Pancreas (tissue), 10 donors: Measurements from ENCODE around the gene PPP1R14B. TPM values are rescaled to one million over a fixed set of nuclear protein-coding genes. Genes with fewer than 3 reads are reported as not detected.
A peak's percentile ranks its signal among the peaks of the same experiment; 100 is the strongest.

Experiments used
- ATAC-seq, 4 donors: fragments of 200-7000 bp; cut with Tn5 transposase; one replicate each; pipeline versions ENCODE4 v1.8.0 to v1.9.1; 2020; ENCODE audit warnings: mild to moderate bottlenecking in 4 of 4, moderate library complexity in 4 of 4
- DNase-seq, 6 donors: peaks; one replicate each; pipeline ENCODE4 v3.0.0-alpha.2; 2020
- FAIRE-seq: peaks from 2 replicates; lab custom pipeline; 2012; peaks lifted over from hg19 to GRCh38; lab: Jason Lieb, UNC
- H3K27ac ChIP-seq, 4 donors: fragments of 200-600 bp; sonication (generic); 1 replicate in 3 of 4; 2 replicates in 1 of 4; pipeline versions ENCODE4 v1.5.0 to v1.8.0; 2020
- H3K27me3 ChIP-seq, 4 donors: fragments of 200-600 bp; one replicate each; pipeline ENCODE4 v1.8.0; 2021
- H3K36me3 ChIP-seq, 3 donors: fragments of 200-600 bp; sonication (generic) in 1 of 3; one replicate each; pipeline versions ENCODE4 v1.5.0 to v1.8.0; 2020 to 2021
- H3K4me1 ChIP-seq, 3 donors: fragments of 200-600 bp; one replicate each; pipeline ENCODE4 v1.8.0; 2021
- H3K4me3 ChIP-seq, 4 donors: fragments of 200-600 bp; sonication (generic) in 2 of 4; one replicate each; pipeline versions ENCODE4 v1.5.0 to v1.8.0; 2020 to 2021
- H3K9me3 ChIP-seq, 4 donors: fragments of 200-600 bp; one replicate each; pipeline ENCODE4 v1.8.0; 2021
- WGBS, 2 donors: extraction: QIAGEN DNeasy Blood & Tissue Kit; methylation state at CpG; one replicate each; pipeline ENCODE4 v1.1.7; 2013; 5-methylcytosine and 5-hydroxymethylcytosine counted together
- intact Hi-C, 3 donors: fragments of 100-400 bp; cut with DNase I; formaldehyde crosslinking; loops; one replicate each; pipeline versions ENCODE4 v1.11.1 to v1.14.2; 2022
- polyA plus RNA-seq, 2 donors: library from polyadenylated mRNA; stranded (reverse); fragments of 200-250 nt; gene quantifications; one replicate each; pipeline ENCODE4 v1.2.3, GENCODE V29; 2013
- total RNA-seq, 6 donors: library from RNA; stranded (reverse); fragmentation: NEBNext Ultra II Directional in 4 of 6; extraction: Animal tissue kit (Norgen Biotek cat#: 25700) in 4 of 6; gene quantifications; one replicate each; pipeline versions ENCODE4 v1.2.1 to v1.2.4, GENCODE V29; 2021 to 2023
- TF ChIP-seq, protein P1 (sequence below), 4 donors: fragments of 200-600 bp; sonication (generic) in 3 of 4; IDR thresholded peaks; one replicate each; pipeline versions ENCODE4 v1.5.0 to v1.8.0; 2021; ENCODE audit warnings: antibody characterized with exemption in 4 of 4
- donor health status: healthy with polysubstance abuse.
- donor health status: DM: no; HTN: no; CAD: no; lungs with moderate emphysema.
- donor health status: DM: no; HTN: no; CAD: no.
- donor health status: control.
- donor health status: control.
- donor health status: Bipolar disorder and iron deficiency.
- donor health status: DM: yes; HTN: yes; CAD: no.
- donor health status: DM: no; HTN: no; CAD: no.
- donor health status: DM: no; HTN: no; CAD: no.
- donor health status: DM: yes; HTN: yes; CAD: no.

PPP1R14B gene
- total and polyA plus RNA-seq, 8 donors, result 81.6 to 180 (median 119) TPM

DNA sequence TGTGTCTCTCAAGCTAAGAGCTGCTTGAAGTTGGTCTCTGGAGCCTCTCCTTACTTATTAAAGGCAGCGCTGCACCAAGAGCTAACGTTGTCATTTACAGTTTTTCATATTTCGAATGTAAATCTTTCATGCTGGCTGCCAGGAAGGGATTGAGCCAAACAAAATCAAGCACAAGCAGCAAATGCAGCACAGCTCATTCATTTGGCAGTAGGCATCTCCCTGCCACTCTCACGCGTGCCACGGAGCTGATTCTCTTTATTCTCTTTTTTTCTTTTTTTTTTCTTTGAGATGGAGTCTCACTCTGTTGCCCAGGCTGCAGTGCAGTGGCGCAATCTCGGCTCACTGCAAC lies 13.8 kb downstream of the PPP1R14B start:
- H3K9me3 ChIP-seq, result no peaks in the 10 kb centered on the region
- no peaks in the 10 kb centered on the region for H3K36me3 ChIP-seq
- FAIRE-seq (no peak), ATAC-seq (no peak), DNase-seq (no peak)
- no peak overlapping the region for H3K4me3 ChIP-seq
- no peak overlapping the region for H3K27ac ChIP-seq
- intact Hi-C loops, result no loop called here
- TF ChIP-seq, protein P1, sequence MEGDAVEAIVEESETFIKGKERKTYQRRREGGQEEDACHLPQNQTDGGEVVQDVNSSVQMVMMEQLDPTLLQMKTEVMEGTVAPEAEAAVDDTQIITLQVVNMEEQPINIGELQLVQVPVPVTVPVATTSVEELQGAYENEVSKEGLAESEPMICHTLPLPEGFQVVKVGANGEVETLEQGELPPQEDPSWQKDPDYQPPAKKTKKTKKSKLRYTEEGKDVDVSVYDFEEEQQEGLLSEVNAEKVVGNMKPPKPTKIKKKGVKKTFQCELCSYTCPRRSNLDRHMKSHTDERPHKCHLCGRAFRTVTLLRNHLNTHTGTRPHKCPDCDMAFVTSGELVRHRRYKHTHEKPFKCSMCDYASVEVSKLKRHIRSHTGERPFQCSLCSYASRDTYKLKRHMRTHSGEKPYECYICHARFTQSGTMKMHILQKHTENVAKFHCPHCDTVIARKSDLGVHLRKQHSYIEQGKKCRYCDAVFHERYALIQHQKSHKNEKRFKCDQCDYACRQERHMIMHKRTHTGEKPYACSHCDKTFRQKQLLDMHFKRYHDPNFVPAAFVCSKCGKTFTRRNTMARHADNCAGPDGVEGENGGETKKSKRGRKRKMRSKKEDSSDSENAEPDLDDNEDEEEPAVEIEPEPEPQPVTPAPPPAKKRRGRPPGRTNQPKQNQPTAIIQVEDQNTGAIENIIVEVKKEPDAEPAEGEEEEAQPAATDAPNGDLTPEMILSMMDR (IDR thresholded peaks at IDR 0.05), result no peak
- WGBS, 2 donors, result 83 to 87% methylated on average over 8 of the region's 8 CpGs
- peaks cover 17 to 44% (median 22%) of the 10 kb centered on the region in 3 donors for H3K4me1 ChIP-seq
- H3K27me3 ChIP-seq, result no peaks in the 10 kb centered on the region

GRCh38 chr11:64232182-64232966 lies 14.4 kb downstream of the PPP1R14B start:
- ATAC-seq, result no peak
- 85 to 89% methylated on average over 14 to 15 of the region's 15 CpGs for WGBS, 2 donors

DNA sequence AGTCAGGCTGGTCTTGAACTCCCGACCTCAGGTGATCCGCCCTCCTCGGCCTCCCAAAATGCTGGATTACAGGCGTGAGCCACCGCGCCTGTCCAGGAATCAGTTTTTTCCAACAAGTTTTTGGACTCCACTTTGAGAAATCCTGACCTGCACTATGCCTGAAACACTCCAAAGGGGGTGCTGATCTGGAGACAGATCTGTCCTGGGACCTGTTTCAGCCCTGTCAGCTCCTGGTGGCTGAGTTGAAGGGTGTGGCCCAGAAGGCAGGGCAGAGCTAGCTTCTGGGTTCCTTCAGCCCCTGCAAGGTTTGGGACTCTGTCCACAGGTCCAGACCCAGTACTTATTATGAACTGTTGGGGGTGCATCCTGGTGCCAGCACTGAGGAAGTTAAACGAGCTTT lies 15.2 kb downstream of the PPP1R14B start:
- no peak for FAIRE-seq
- Histone ChIP-seq H3K27ac (no peak overlapping the region), H3K27me3 (no peaks in the 10 kb centered on the region), H3K36me3 (no peaks in the 10 kb centered on the region), H3K4me3 (peak overlapping the region in 1 of 4 donors; percentile 81), H3K4me1 (peaks cover 14 to 48% (median 14%) of the 10 kb centered on the region in 3 donors), H3K9me3 (no peaks in the 10 kb centered on the region)
- no peak for DNase-seq
- 81 to 90% methylated on average over 7 of the region's 7 CpGs for WGBS, 2 donors
- ATAC-seq, result no peak
- TF ChIP-seq, protein P1 (IDR thresholded peaks at IDR 0.05), result no peak
- intact Hi-C loops, result no loop called here

More at GRCh38 chr11:64232182-64232966, 14.4 kb downstream of the PPP1R14B start:
- no peaks in the 10 kb centered on the region for H3K27me3 ChIP-seq
- peaks cover 14 to 46% (median 19%) of the 10 kb centered on the region in 3 donors for H3K4me1 ChIP-seq
- no peak overlapping the region for H3K27ac ChIP-seq
- FAIRE-seq (no peak), DNase-seq (peak in 3 of 6 donors; percentile 28 to 79 (median 46))
- TF ChIP-seq, protein P1 (IDR thresholded peaks at IDR 0.05), result no peak
- no peak overlapping the region for H3K4me3 ChIP-seq
- H3K9me3 ChIP-seq, result no peaks in the 10 kb centered on the region
- intact Hi-C loops, result no loop called here
- H3K36me3 ChIP-seq, result no peaks in the 10 kb centered on the region

DNA sequence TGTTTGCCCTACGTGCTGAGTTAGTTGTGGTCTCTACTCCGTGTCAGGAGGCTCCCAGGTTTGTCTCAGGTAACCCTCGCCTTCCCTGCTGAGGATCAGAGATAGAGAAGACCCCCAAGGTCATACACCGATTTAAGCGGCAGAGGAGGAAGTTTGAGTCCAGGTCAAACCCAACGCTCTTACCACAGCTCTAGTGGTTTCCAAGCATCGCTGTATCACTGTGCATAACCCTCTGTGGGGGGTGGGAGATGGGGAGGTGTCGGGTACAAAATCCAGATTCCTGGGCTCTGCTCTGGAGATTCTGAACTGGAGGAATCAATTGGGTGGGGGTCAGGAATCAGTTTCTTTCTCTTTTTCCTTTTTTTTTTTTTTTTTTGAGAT lies 15.8 kb downstream of the PPP1R14B start:
- Histone ChIP-seq H3K4me1 (peaks cover 14 to 45% (median 14%) of the 10 kb centered on the region in 3 donors), H3K9me3 (no peaks in the 10 kb centered on the region), H3K27me3 (no peaks in the 10 kb centered on the region), H3K36me3 (no peaks in the 10 kb centered on the region), H3K27ac (peak overlapping the region; percentile 86 to 95 (median 90)), H3K4me3 (peak overlapping the region; percentile 50 to 81 (median 68))
- TF ChIP-seq, protein P1 (IDR thresholded peaks at IDR 0.05), result no peak
- FAIRE-seq (no peak), ATAC-seq (no peak), DNase-seq (no peak)
- WGBS, 2 donors, result 2 to 5% methylated on average over 8 of the region's 8 CpGs
- intact Hi-C loops, result no loop called here
